HG02763 (cell line): Measurements from ENCODE around the gene MTMR3.

Experiments
- ATAC-seq: cut with Tn5 transposase; IDR thresholded peaks from one replicate; pipeline ENCODE4 v1.9.1; 2021; ENCODE audit warnings: mild to moderate bottlenecking, moderate library complexity; ENCODE audit not compliant: unreplicated experiment

MTMR3 gene

DNA sequence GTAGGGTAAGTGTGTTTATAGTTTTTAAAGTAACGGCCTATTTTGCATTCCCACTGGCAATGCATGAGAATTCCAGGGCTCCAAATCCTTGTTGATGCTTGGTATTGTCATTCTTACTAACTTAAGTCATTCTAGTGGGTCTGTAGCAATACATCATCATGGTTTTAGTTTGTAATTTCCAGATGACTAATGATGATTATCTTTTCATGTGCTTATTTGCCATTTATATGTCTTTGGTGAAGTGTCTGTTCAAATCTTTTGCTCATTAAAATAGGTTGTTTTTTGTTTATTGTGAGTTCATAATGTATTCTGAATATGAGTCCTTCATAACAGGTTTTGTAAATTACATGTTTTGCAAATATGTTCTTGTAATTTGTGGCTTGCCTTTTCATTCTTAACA lies 31.2 kb downstream of the MTMR3 start:
- ATAC-seq, result no peak

DNA sequence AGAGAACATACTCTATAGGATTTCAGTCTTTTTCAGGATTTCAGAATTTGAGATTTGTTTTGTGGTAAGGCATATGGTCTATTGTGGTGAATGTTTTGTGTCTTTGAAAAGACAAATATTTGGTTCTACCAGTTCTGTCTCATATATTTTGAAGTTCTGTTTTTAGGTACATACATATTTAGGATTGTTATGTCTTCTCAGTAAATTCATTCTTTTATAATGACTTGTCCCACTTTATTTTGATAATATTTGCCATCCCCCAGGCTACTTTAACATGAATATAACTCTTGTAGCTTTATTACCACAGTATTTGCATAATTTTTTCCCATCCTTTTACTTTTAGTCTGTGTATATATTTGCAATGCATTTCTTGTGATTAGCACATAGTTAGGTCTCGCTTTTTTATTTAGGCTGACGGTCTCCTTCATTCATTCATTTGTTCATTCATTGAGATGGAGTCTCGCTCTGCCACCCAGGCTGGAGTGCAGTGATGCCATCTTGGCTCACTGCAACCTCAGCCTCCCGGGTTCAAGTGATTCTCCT lies 32.1 kb downstream of the MTMR3 start:
- ATAC-seq, result no peak

DNA sequence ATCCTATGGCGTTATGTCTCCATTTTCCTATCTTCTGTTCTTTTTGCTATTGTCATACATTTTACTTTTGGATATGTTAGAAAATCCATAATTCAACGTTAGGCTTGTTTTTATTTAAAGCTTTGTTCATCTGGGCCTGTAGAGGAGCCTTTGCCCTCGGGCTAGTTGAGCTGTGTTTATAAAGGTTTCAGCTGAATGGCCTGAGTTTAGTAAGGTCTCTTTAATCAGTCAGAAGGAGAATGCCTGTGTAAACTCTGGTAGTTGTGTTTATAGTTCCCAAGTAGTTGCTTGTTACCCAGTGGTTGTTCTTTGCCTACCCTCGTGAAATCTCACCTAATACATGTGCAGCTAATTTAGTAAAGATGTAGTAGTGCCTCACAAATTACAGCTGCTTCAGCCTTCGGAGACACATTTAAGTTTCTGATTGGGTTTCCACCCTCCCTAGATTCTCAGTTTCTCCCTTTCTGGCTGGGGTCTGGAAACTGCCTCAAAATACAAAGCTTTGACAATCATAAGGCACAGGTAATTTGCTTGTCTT lies 33.1 kb downstream of the MTMR3 start:
- no peak for ATAC-seq

- no peak for ATAC-seq
These were observed 34.3 kb downstream of the MTMR3 start for GRCh38 chr22:29917052-29917902.

GRCh38 chr22:29925402-29925801 lies 42.4 kb downstream of the MTMR3 start:
- no peak for ATAC-seq

- ATAC-seq, result no peak
These were observed 43.1 kb downstream of the MTMR3 start for GRCh38 chr22:29926057-29926456.

DNA sequence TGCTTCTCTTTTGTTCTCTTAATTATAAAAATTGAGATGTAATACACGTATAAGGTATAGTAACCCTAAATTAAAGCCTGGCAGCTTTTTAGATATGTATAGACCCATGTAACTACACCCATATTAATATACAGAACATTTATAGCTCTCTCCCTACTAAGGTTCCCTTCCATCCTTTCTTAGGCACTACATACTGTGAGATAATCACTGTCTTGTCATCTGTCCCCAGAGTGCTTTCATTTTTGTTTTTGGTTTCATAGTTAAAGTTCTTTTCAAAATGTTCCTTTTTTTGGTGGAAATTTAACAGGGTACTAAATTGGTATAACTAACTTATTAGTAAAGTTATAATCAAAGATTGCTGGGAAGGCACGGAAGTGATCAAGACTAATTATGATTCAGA lies 49.2 kb downstream of the MTMR3 start:
- ATAC-seq, result no peak

- no peak for ATAC-seq
These were observed 50.6 kb downstream of the MTMR3 start for GRCh38 chr22:29933619-29934018.

DNA sequence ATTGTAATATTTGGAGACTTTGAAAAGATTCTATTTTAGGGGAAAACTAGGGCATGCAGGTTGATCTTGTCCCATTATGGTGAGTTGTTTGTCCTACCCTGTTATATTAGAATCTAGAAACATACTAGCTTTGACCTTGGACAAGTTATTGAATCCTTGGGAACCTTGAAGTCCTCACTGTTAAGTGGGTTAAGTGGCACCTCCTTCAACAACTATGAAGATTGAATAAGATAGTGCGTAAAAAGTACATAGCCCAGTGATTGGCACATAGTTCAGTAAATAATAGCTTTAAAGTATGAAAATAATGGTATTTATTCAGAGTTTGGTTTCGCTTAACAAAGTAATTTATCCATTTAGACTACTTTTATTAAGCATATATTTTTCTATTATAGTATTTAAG lies 51.6 kb downstream of the MTMR3 start:
- no peak for ATAC-seq

GRCh38 chr22:29936186-29936585 lies 53.2 kb downstream of the MTMR3 start:
- no peak for ATAC-seq

GRCh38 chr22:29937940-29938693 lies 55.1 kb downstream of the MTMR3 start:
- ATAC-seq, result peak; percentile 54

- no peak for ATAC-seq
These were observed 57.6 kb downstream of the MTMR3 start for GRCh38 chr22:29940526-29940925.

GRCh38 chr22:29944339-29944738 lies 61.4 kb downstream of the MTMR3 start:
- no peak for ATAC-seq

DNA sequence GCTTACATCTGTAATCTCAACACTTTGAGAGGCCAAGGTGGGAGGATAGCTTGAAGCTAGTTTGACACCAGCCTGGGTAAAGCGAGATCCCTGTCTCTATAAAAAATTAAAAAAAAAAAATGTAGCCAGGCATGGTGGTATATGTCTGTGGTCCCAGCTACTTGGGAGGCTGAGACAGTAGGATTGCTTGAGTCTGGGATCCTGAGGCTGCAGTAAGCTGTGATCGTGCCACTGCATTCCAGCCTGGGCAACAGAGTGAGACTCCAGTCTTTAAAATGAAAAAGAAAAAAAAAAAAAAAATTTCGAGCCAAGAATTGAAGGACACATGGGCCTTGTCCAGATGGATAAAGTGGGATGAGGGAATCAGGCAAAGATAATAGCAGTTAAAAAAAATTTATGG lies 62.5 kb downstream of the MTMR3 start:
- no peak for ATAC-seq

- ATAC-seq, result no peak
These were observed 63.2 kb downstream of the MTMR3 start for GRCh38 chr22:29946220-29946619.

DNA sequence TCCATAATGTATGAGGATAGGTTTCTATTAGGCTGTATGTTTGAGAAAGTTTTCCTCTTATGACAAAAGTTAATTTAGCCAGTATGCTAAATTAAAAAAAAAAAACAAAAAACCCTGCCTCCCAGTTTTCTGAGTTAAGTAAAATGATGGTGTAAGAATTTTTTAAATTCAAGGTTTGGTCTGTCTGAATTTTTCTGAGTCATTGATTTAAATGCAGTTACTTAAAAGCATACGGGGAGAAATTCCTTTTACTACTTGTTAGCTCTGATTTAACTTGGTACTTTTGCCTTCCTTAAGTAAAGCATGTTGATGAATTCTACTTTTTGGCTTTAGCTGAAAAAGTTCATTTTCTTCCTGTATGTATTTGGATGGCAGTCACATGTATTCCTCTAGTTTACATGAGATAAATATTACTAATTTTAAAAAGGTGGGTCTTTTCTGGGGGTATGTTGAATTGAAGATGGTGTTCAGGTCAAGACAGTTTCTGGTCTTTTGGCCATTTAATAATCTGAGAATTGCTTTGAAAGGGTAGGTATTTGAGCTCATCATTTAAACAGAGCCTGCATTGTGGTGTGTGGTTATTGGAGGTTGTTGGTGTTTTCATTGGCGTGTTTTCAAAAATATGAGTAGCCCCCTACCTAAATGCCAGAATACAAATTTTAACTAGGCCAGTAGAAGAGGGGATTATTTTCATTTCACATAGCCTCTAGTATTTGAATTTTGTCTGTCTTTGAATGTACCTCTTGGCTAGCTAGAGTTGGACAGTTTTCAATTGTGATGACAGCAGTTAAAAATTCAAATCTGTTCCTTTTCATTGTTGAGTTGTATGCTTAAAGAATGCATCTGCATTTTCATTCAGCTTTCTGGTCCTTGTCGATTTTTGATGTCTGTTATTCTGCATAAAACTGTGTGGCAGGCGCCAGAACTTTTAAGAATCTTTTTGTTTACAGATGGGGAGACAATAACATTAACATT lies 64.7 kb downstream of the MTMR3 start:
- ATAC-seq, result no peak

- no peak for ATAC-seq
These were observed 65.4 kb downstream of the MTMR3 start for GRCh38 chr22:29948385-29948769.

DNA sequence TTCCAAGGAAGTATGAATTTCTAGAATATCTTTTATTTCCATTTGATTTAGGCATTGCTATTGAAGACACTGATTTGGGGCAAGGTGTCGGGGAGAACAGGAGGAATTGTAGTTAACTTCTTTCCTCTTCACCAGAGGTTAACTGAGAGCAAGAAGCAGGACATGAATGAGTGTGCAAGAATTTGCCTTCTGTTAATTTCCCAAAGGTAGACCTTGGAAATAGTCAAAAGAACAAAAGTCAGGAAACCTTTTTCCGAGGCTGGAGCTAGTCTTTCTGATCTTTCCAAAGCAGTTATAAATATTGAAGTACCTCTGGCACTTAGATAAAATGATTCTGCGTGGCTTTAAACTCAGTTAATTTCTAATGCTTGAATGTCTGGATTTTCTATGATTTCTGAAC lies 66.9 kb downstream of the MTMR3 start:
- ATAC-seq, result no peak

DNA sequence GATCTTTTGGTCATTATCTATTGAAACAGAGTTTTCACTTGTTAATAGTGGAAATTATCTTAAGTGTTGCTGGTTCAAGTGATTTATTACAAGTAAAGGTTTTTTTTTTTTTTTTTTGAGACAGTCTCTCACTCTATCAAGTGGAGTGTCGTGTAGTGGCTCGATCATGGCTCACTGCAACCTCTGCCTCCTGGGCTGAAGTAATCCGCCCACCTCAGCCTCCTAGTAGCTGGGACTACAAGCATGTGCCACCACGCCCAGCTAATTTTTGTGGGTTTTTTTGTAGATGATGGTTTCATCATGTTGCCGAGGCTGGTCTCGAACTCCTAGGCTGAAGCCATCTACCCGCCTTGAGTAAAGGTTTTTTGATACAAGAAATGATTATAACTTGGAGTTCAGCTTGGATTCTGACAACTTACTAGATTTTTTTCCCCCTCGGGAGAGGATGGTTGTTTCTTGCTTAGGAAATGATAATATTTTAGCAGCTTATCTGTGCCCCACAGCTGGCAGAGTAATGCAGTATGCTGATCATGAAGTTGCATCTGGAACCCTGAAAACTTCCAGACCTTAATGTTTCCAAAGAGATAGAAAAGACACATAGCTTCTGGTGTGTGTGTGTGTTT lies 68.9 kb downstream of the MTMR3 start:
- ATAC-seq, result no peak

DNA sequence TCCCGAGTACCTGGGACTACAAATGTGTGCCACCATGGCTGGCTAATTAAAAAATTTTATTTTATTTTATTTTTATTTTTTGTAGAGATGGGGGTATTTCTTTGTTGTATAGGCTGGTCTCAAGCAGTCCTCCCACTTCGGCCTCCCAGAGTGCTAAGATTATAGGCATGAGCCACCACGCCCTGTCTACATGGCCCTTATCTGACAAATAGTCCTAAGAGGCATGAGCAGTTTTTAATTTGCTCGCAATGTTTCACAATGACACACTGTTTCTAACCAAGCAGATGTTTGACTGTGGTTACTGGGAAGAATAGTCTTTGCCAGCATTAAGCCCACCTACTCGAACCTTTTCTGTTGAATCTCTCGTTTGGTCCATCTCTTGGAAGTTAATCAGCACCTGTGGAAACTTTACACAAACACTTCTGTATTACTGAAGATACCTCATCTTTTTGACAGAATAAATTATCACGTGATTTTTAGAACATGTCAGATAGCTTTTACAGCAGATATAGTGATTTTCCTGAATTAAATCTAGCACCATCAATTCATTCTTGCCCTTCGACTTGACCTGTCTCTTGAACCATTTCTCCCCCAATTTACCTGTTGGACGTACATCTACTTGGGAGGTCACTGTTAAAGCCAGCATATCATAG lies 71.4 kb downstream of the MTMR3 start:
- no peak for ATAC-seq
